ENCODE measurements around the gene ATF1.

DNA sequence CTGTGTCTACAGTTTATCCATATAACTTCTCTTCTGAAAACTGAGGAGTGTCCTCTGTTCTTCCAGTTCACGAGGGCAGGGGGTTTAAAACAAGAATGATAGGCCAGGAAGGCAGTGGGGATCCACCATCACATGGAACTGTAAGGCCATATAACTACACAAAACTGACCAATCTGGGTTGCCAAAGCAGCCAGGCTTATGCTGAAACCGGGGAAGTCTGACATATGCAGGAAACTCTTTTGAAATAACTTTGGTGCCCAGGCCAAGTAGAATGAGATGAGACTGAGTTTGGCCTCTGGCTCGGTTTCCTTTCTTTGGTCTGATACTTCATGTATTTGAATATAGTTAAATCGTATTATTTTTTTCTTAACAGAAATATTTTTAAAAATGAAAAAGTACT is 18.0 kb upstream of the ATF1 start:
- no peak for TF ChIP-seq GATA3 (IDR thresholded peaks at IDR 0.05; ENCODE audit: low read depth, low read length)
- TF ChIP-seq GATA2 (IDR thresholded peaks at IDR 0.05; ENCODE audit: low read depth, low read length), result no peak
